ENCODE measurements around the gene C19orf67.

Gene C19orf67

GRCh38 chr19:14093117-14093823 lies 7.7 kb upstream of the C19orf67 start:
- Histone ChIP-seq H3K4me2 (ENCODE audit: low read length) (no peak overlapping the region), H3K27me3 (ENCODE audit: control insufficient read depth, insufficient read depth, low read length) (no peaks in the 10 kb centered on the region), H3K9ac (no peak overlapping the region), H3K27ac (no peak overlapping the region), H3K4me3 (ENCODE audit: low read depth, low read length) (no peak overlapping the region), H3K4me1 (peaks cover 5% of the 10 kb centered on the region), H3K9me3 (ENCODE audit: control insufficient read depth, low read length) (no peaks in the 10 kb centered on the region), H3K79me2 (no peaks in the 10 kb centered on the region), H3K36me3 (ENCODE audit: control insufficient read depth, insufficient read depth, low read length) (no peaks in the 10 kb centered on the region), H2AFZ (no peak overlapping the region)
- no peak for TF ChIP-seq CTCF (IDR thresholded peaks at IDR 0.05)

GRCh38 chr19:14091813-14092462 lies 6.4 kb upstream of the C19orf67 start:
- Histone ChIP-seq H3K9ac (no peak overlapping the region), H2AFZ (peak overlapping the region; percentile 90), H3K4me2 (ENCODE audit: low read length) (peak overlapping the region; percentile 100), H3K36me3 (ENCODE audit: control insufficient read depth, insufficient read depth, low read length) (no peaks in the 10 kb centered on the region), H3K4me3 (ENCODE audit: low read depth, low read length) (peak overlapping the region; percentile 87), H3K27ac (peak overlapping the region; percentile 80), H3K27me3 (ENCODE audit: control insufficient read depth, insufficient read depth, low read length) (no peaks in the 10 kb centered on the region), H3K9me3 (ENCODE audit: control insufficient read depth, low read length) (no peaks in the 10 kb centered on the region), H3K4me1 (peaks cover 5% of the 10 kb centered on the region), H3K79me2 (no peaks in the 10 kb centered on the region)
- no peak for TF ChIP-seq CTCF (IDR thresholded peaks at IDR 0.05)

GRCh38 chr19:14091081-14091812 lies 5.7 kb upstream of the C19orf67 start:
- Histone ChIP-seq H3K79me2 (no peaks in the 10 kb centered on the region), H3K4me3 (ENCODE audit: low read depth, low read length) (peak overlapping the region; percentile 87), H3K4me2 (ENCODE audit: low read length) (peak overlapping the region; percentile 100), H3K4me1 (peaks cover 5% of the 10 kb centered on the region), H3K9me3 (ENCODE audit: control insufficient read depth, low read length) (no peaks in the 10 kb centered on the region), H2AFZ (peak overlapping the region; percentile 90), H3K36me3 (ENCODE audit: control insufficient read depth, insufficient read depth, low read length) (no peaks in the 10 kb centered on the region), H3K9ac (no peak overlapping the region), H3K27me3 (ENCODE audit: control insufficient read depth, insufficient read depth, low read length) (no peaks in the 10 kb centered on the region), H3K27ac (peak overlapping the region; percentile 80)
- TF ChIP-seq CTCF (IDR thresholded peaks at IDR 0.05), result peak; percentile 31

GRCh38 chr19:14090509-14091080 lies 5.0 kb upstream of the C19orf67 start, which contains the start of gene SAMD1:
SAMD1 (minus strand) TSS chr19:14090751.
- H3K4me2 ChIP-seq (ENCODE audit: low read length), result peak within 1 kb of the TSS; percentile 100
- H3K9me3 ChIP-seq (ENCODE audit: control insufficient read depth, low read length), result no peaks in the 10 kb centered on the region
- H2AFZ ChIP-seq, result peak within 1 kb of the TSS; percentile 90
- no peak within 1 kb of the TSS for H3K9ac ChIP-seq
- H3K27me3 ChIP-seq (ENCODE audit: control insufficient read depth, insufficient read depth, low read length), result no peaks in the 10 kb centered on the region
- no peak for TF ChIP-seq CTCF (IDR thresholded peaks at IDR 0.05)
- peak within 1 kb of the TSS; percentile 80 for H3K27ac ChIP-seq
- H3K36me3 ChIP-seq (ENCODE audit: control insufficient read depth, insufficient read depth, low read length), result no peaks in the 10 kb centered on the region
- peak within 1 kb of the TSS; percentile 87 for H3K4me3 ChIP-seq (ENCODE audit: low read depth, low read length)
- H3K4me1 ChIP-seq, result peaks cover 5% of the 10 kb centered on the region
- H3K79me2 ChIP-seq, result no peaks in the 10 kb centered on the region
